ENCODE results near the gene ELAPOR2. TPM values are rescaled to one million over a fixed set of nuclear protein-coding genes. Genes with fewer than 3 reads are reported as not detected.

ELAPOR2 gene
- total and polyA plus RNA-seq, 2 of the 4 experiments (the other 2 are of a cell fraction), result 0.62 to 1.3 TPM

DNA sequence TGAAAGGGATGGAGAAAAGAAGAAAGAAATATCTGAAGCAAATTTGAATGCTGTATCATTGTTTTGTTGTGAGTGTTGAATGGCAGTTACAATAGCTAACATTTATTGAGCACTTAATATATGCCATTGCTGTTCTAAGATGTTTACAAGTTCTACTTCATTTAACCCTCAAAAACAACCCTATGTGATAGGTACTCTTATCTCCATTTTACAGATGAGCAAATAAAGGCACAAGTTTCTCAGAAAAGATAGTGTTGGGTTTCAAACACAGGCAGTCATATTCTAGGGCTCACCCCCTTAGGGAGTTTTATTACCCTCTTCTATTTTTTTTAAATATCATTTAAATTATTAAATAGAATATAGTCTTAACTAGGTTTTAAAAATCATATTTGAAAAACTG is 8.3 kb upstream of the ELAPOR2 start:
- no peaks in the 10 kb centered on the region for H3K9me3 ChIP-seq (ENCODE audit: control insufficient read depth, insufficient read depth, low read length)
- H3K14ac ChIP-seq (replicated peaks; ENCODE audit: low read depth, low read length), result no peak overlapping the region
- dilution Hi-C loops (cut with HindIII; ENCODE audit: low sequenced_read_pairs, unreplicated experiment) (no loop called here), in situ Hi-C loops (cut with MboI; ENCODE audit: low sequenced_read_pairs) (no loop called here), intact Hi-C loops (cut with micrococcal nuclease) (no loop called here)
- no peak overlapping the region for H3K9ac ChIP-seq (ENCODE audit: low read depth, low read length)
- H4K91ac ChIP-seq (ENCODE audit: insufficient read depth, low read depth, low read length), result no peak overlapping the region
- H3K23ac ChIP-seq (ENCODE audit: low read depth, low read length), result no peak overlapping the region
- no peak overlapping the region for H3K18ac ChIP-seq (ENCODE audit: low read depth, low read length)
- no peaks in the 10 kb centered on the region for H3K4me1 ChIP-seq (ENCODE audit: control insufficient read depth, insufficient read depth, low read length)
- DNase-seq (no peak), ATAC-seq (ENCODE audit: low read depth) (no peak)
- H3K27me3 ChIP-seq (ENCODE audit: control insufficient read depth, insufficient read depth, low read length), result no peaks in the 10 kb centered on the region
- ChIA-PET POLR2A (ENCODE audit: unreplicated experiment) (no interaction called here), CTCF (no interaction called here)
- no peaks in the 10 kb centered on the region for H3K36me3 ChIP-seq (ENCODE audit: control insufficient read depth, insufficient read depth, low read length)
- no peak overlapping the region for H2BK120ac ChIP-seq (ENCODE audit: low read depth, low read length)
- TF ChIP-seq, protein P1, sequence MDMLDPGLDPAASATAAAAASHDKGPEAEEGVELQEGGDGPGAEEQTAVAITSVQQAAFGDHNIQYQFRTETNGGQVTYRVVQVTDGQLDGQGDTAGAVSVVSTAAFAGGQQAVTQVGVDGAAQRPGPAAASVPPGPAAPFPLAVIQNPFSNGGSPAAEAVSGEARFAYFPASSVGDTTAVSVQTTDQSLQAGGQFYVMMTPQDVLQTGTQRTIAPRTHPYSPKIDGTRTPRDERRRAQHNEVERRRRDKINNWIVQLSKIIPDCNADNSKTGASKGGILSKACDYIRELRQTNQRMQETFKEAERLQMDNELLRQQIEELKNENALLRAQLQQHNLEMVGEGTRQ (IDR thresholded peaks at IDR 0.05; ENCODE audit: low read depth, low read length), result no peak
- TF ChIP-seq MAFK (IDR thresholded peaks at IDR 0.05; ENCODE audit: low read depth, low read length), result no peak
- no peak for TF ChIP-seq MAZ (IDR thresholded peaks at IDR 0.05; ENCODE audit: borderline replicate concordance, low read depth, low read length)
- TF ChIP-seq RFX5 (IDR thresholded peaks at IDR 0.05; ENCODE audit: low read depth, low read length), result no peak
- TF ChIP-seq RAD21 (IDR thresholded peaks at IDR 0.05; ENCODE audit: low read length), result no peak
- no peak for TF ChIP-seq FOS (IDR thresholded peaks at IDR 0.05; ENCODE audit: low read depth, low read length)
- TF ChIP-seq CTCF (conservative IDR thresholded peaks at IDR 0.05; ENCODE audit: low read depth, low read length), result no peak
- TF ChIP-seq MXI1 (IDR thresholded peaks at IDR 0.05; ENCODE audit: borderline replicate concordance, low read depth, low read length), result no peak
- H3K4me3 ChIP-seq (ENCODE audit: insufficient read depth, low read depth, low read length), result no peak overlapping the region
- no peak overlapping the region for H2AFZ ChIP-seq (replicated peaks; ENCODE audit: low read length, poor library complexity)
- BruUV-seq (replicated peaks), result no TSS peak
- no peak overlapping the region for H2AK9ac ChIP-seq (replicated peaks; ENCODE audit: low read depth, low read length, poor library complexity)
- no peak overlapping the region for H2AK5ac ChIP-seq (ENCODE audit: low read depth, low read length)
- no peaks in the 10 kb centered on the region for H3K9me1 ChIP-seq (ENCODE audit: insufficient read depth, low read length)
- no peak overlapping the region for H4K5ac ChIP-seq (ENCODE audit: low read depth, low read length)
- H3K79me1 ChIP-seq (ENCODE audit: low read depth in 1 of 2, low read length in 2 of 2), result no peaks in the 10 kb centered on the region
- no peak overlapping the region for H4K8ac ChIP-seq (ENCODE audit: low read depth in 2 of 2, low read length in 2 of 2)
- H4K20me1 ChIP-seq (ENCODE audit: insufficient read depth, low read length), result no peaks in the 10 kb centered on the region
- H3K27ac ChIP-seq (ENCODE audit: insufficient read depth, low read length), result no peak overlapping the region
- no peak overlapping the region for H3K4ac ChIP-seq (ENCODE audit: low read depth, low read length)
- no peak overlapping the region for H3K56ac ChIP-seq (ENCODE audit: extremely low read depth, insufficient read depth, low read length)
- no peak overlapping the region for H2BK20ac ChIP-seq (ENCODE audit: low read depth, low read length)
- no peak overlapping the region for H2BK5ac ChIP-seq (ENCODE audit: low read depth, low read length, poor library complexity, severe bottlenecking)
- H3K4me2 ChIP-seq (ENCODE audit: low read depth, low read length), result no peak overlapping the region
- no peak overlapping the region for H2BK15ac ChIP-seq (ENCODE audit: low read depth, low read length)
